Measurements from ENCODE around the gene LRRC47.

DNA sequence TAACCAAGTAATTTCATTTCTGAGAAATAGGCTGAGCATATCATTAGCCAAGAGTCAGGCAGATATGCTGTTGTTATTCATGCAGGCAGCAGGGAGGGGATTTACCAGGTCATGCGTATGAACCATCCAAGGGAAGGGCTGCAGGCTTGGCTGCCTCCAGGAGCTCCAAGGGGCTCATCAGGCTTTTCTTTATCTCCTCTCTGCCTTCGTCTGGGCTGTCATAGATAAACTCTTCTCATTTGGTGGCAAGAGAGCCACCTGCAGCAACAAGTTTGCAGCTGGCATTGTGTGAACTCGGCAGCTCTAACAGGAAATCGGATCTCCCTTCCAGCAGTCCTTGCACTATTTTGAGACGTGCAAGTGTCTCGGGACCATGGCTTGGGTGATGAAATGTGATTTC, 36.5 kb downstream of the LRRC47 start:
- TF ChIP-seq, protein P1, sequence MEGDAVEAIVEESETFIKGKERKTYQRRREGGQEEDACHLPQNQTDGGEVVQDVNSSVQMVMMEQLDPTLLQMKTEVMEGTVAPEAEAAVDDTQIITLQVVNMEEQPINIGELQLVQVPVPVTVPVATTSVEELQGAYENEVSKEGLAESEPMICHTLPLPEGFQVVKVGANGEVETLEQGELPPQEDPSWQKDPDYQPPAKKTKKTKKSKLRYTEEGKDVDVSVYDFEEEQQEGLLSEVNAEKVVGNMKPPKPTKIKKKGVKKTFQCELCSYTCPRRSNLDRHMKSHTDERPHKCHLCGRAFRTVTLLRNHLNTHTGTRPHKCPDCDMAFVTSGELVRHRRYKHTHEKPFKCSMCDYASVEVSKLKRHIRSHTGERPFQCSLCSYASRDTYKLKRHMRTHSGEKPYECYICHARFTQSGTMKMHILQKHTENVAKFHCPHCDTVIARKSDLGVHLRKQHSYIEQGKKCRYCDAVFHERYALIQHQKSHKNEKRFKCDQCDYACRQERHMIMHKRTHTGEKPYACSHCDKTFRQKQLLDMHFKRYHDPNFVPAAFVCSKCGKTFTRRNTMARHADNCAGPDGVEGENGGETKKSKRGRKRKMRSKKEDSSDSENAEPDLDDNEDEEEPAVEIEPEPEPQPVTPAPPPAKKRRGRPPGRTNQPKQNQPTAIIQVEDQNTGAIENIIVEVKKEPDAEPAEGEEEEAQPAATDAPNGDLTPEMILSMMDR (IDR thresholded peaks at IDR 0.05; ENCODE audit: low read length) = no peak
- no peak for TF ChIP-seq EZH2 (IDR thresholded peaks at IDR 0.05; ENCODE audit: borderline replicate concordance, low read length)

Data from OCI-LY1 (cell line).